Peyer's patch (tissue), 4 donors: ENCODE data around the gene NBEAL2.

Source experiments
- CTCF ChIP-seq, 6 experiments: fragments of 450-650 bp in 4 of 6; fragments of 200-600 bp in 2 of 6; sonication (generic) in 1 of 6; IDR thresholded peaks; one replicate each; pipeline ENCODE4 v1.5.1; 2017 to 2019; ENCODE audit warnings: antibody characterized with exemption in 6 of 6, mild to moderate bottlenecking in 3 of 6, moderate library complexity in 1 of 6
- POLR2A ChIP-seq, 2 donors: fragments of 450-650 bp; IDR thresholded peaks; one replicate each; pipeline ENCODE4 v1.5.1; 2017; ENCODE audit warnings: antibody characterized with exemption in 2 of 2, mild to moderate bottlenecking in 2 of 2, moderate library complexity in 2 of 2

GRCh38 chr3:46971742-46972141, 7.7 kb upstream of the NBEAL2 start:
- TF ChIP-seq CTCF (IDR thresholded peaks at IDR 0.05) (no peak), POLR2A (IDR thresholded peaks at IDR 0.05) (no peak)
